Neural progenitor cell (in vitro differentiated cells): ENCODE measurements around the gene SIPA1L3. TPM values are rescaled to one million over a fixed set of nuclear protein-coding genes. Genes with fewer than 3 reads are reported as not detected.

ENCODE experiments used
- DNase-seq: peaks from one replicate; pipeline ENCODE4 v3.0.0-alpha.2; 2016; ENCODE audit warnings: low spot score
- H2AFZ ChIP-seq: fragments of 200-600 bp; sonication (generic); replicated peaks from 2 replicates; pipeline ENCODE4 v1.6.1; 2016; ENCODE audit warnings: antibody characterized with exemption
- H3F3A ChIP-seq: fragments of 200-600 bp; sonication (generic); 2 replicates; pipeline ENCODE4 v1.6.1; 2016; ENCODE audit warnings: antibody characterized with exemption, low read depth
- H3K27ac ChIP-seq: fragments of 200-600 bp; sonication (generic); 2 replicates; pipeline ENCODE4 v1.5.1; 2016; ENCODE audit warnings: mild to moderate bottlenecking
- H3K27me3 ChIP-seq: fragments of 200-600 bp; sonication (generic); 2 replicates; pipeline ENCODE4 v1.6.1; 2016; ENCODE audit warnings: mild to moderate bottlenecking, moderate library complexity
- H3K36me3 ChIP-seq: fragments of 200-600 bp; sonication (generic); 2 replicates; pipeline ENCODE4 v1.5.1; 2016
- H3K4me1 ChIP-seq: fragments of 200-600 bp; sonication (generic); 2 replicates; pipeline ENCODE4 v1.6.1; 2016; ENCODE audit warnings: mixed run types
- H3K4me2 ChIP-seq: fragments of 200-600 bp; sonication (generic); 2 replicates; pipeline ENCODE4 v1.6.1; 2016
- H3K4me3 ChIP-seq: fragments of 200-600 bp; sonication (generic); 2 replicates; pipeline ENCODE4 v1.5.1; 2016
- H3K79me2 ChIP-seq: fragments of 200-600 bp; sonication (generic); 2 replicates; pipeline ENCODE4 v1.6.1; 2016; ENCODE audit warnings: low read depth
- H3K9ac ChIP-seq: fragments of 200-600 bp; sonication (generic); 2 replicates; pipeline ENCODE4 v1.6.1; 2016
- H3K9me3 ChIP-seq: fragments of 200-600 bp; sonication (generic); 2 replicates; pipeline ENCODE4 v1.5.1; 2016; ENCODE audit warnings: low read depth
- H4K20me1 ChIP-seq: fragments of 200-600 bp; sonication (generic); 2 replicates; pipeline ENCODE4 v1.6.1; 2016; ENCODE audit warnings: low read depth
- H3K27ac Mint-ChIP-seq: 3 replicates; pipeline ENCODE4 v1.8.0; 2021; ENCODE audit warnings: mixed read lengths
- H3K27me3 Mint-ChIP-seq: 2 replicates; pipeline ENCODE4 v1.8.0; 2022; ENCODE audit warnings: low read depth, mild to moderate bottlenecking, inconsistent platforms, moderate library complexity, mixed read lengths; ENCODE audit not compliant: insufficient read depth
- H3K36me3 Mint-ChIP-seq: 3 replicates; pipeline ENCODE4 v1.8.0; 2021; ENCODE audit warnings: mixed read lengths
- H3K4me1 Mint-ChIP-seq: 3 replicates; pipeline ENCODE4 v1.8.0; 2021; ENCODE audit warnings: mixed read lengths
- H3K4me3 Mint-ChIP-seq: 3 replicates; pipeline ENCODE4 v1.8.0; 2021; ENCODE audit warnings: mild to moderate bottlenecking, moderate library complexity, mixed read lengths
- H3K9me3 Mint-ChIP-seq: 3 replicates; pipeline ENCODE4 v1.8.0; 2020; ENCODE audit warnings: mixed read lengths
- EZH2 ChIP-seq: fragments of 200-600 bp; sonication (generic); IDR thresholded peaks from 2 replicates; pipeline ENCODE4 v1.6.1; 2017; ENCODE audit warnings: antibody characterized with exemption, mild to moderate bottlenecking, moderate library complexity
- EZH2phosphoT487 ChIP-seq: fragments of 200-600 bp; sonication (generic); IDR thresholded peaks from 2 replicates; pipeline ENCODE4 v1.6.1; 2017; ENCODE audit warnings: antibody characterized with exemption
- total RNA-seq: library from RNA; depleted of rRNA; stranded (reverse); fragments of >200 nt; gene quantifications from 2 replicates; pipeline ENCODE4 v1.2.3, GENCODE V29; 2015; ENCODE audit warnings: low replicate concordance
- TF ChIP-seq, protein P1 (sequence below): fragments of 200-600 bp; sonication (generic); IDR thresholded peaks from 2 replicates; pipeline ENCODE4 v1.5.1; 2017; ENCODE audit warnings: antibody characterized with exemption, mild to moderate bottlenecking

SIPA1L3 gene
- total RNA-seq, 1 donor from 2014 or later: 19.2 TPM

DNA sequence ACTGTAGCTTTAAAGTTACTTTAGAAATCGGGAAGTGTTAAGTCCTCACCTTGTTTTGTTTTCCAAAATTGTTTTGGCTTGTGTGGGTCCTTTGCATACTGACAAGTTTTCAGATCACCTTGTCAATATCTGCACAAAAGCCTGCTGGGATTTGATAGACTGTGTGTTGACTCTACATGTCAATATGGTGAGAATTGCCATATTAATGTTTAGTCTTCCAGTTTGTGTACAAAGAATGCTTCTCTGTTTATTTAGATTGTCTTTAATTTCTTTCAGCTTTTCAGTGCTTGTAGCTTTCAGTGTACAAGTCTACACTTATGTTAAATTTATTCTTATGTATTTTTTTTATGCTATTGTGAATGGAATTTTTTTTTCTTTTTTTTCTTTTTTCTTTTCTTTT is 50.2 kb downstream of the SIPA1L3 start:
- Histone ChIP-seq H3K4me1 (peaks cover 35% of the 10 kb centered on the region), H3K4me3 (no peak overlapping the region), H3F3A (peaks cover 39% of the 10 kb centered on the region), H3K4me2 (no peak overlapping the region), H3K9ac (no peak overlapping the region), H4K20me1 (no peaks in the 10 kb centered on the region), H3K27ac (no peak overlapping the region), H3K79me2 (peaks cover 90% of the 10 kb centered on the region), H2AFZ (no peak overlapping the region), H3K9me3 (no peaks in the 10 kb centered on the region), H3K27me3 (no peaks in the 10 kb centered on the region), H3K36me3 (no peaks in the 10 kb centered on the region)
- no peak overlapping the region for H3K4me3 Mint-ChIP-seq
- H3K27ac Mint-ChIP-seq: no peak overlapping the region
- TF ChIP-seq, protein P1, sequence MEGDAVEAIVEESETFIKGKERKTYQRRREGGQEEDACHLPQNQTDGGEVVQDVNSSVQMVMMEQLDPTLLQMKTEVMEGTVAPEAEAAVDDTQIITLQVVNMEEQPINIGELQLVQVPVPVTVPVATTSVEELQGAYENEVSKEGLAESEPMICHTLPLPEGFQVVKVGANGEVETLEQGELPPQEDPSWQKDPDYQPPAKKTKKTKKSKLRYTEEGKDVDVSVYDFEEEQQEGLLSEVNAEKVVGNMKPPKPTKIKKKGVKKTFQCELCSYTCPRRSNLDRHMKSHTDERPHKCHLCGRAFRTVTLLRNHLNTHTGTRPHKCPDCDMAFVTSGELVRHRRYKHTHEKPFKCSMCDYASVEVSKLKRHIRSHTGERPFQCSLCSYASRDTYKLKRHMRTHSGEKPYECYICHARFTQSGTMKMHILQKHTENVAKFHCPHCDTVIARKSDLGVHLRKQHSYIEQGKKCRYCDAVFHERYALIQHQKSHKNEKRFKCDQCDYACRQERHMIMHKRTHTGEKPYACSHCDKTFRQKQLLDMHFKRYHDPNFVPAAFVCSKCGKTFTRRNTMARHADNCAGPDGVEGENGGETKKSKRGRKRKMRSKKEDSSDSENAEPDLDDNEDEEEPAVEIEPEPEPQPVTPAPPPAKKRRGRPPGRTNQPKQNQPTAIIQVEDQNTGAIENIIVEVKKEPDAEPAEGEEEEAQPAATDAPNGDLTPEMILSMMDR: no peak
- TF ChIP-seq EZH2phosphoT487 (no peak), EZH2 (no peak)
- H3K27me3 Mint-ChIP-seq: peaks cover 5% of the 10 kb centered on the region
- DNase-seq: no peak
- peaks cover 30% of the 10 kb centered on the region for H3K9me3 Mint-ChIP-seq
- H3K4me1 Mint-ChIP-seq: peaks cover 35% of the 10 kb centered on the region
- H3K36me3 Mint-ChIP-seq: peaks cover 18% of the 10 kb centered on the region

DNA sequence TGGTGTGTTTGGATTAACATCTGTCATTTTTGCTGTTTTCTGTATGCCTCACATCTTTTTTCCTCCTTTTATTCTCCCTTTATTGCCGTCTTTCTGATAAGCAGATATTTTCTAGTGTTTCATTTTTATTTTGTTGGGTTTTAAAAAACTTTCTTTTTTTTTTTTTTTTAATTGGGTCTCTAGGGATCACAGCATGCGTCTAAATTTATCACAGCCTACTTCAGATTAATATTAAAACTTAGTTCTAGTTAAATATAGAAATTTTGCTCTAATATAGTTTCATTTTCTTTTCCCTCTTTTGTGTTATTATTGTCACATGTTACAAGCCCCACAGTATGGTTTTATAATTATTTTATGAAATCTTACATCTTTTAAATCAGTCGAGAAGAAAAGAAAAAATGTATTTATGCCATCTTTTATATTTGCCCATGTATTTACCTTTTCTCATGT is 52.7 kb downstream of the SIPA1L3 start:
- H3K27me3 Mint-ChIP-seq: peaks cover 5% of the 10 kb centered on the region

DNA sequence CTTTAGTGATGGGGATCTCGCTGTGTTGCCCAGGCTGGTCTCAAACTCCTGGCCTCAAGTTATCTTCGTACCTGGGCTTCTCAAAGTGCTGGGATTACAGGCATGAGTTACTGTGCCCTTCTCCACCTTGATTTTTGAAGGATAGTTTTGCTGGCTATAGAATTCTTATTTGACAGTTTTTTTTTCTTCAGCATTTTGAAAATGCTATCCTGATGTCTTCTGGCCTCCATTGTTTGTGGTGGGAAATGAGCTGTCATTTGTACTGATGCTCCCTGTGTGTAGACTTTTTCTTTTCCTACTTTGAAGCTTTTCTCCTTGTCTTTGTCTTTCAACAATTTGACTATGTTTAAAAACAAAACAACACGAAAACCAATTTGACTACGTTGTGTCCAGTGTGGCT is 54.2 kb downstream of the SIPA1L3 start:
- H3K36me3 Mint-ChIP-seq: peaks cover 18% of the 10 kb centered on the region
- Histone ChIP-seq H3K4me1 (peaks cover 13% of the 10 kb centered on the region), H2AFZ (no peak overlapping the region), H3K36me3 (no peaks in the 10 kb centered on the region), H3K4me2 (no peak overlapping the region), H4K20me1 (no peaks in the 10 kb centered on the region), H3F3A (peaks cover 5% of the 10 kb centered on the region), H3K4me3 (no peak overlapping the region), H3K27me3 (no peaks in the 10 kb centered on the region), H3K9ac (no peak overlapping the region), H3K9me3 (no peaks in the 10 kb centered on the region), H3K79me2 (peaks cover 99% of the 10 kb centered on the region), H3K27ac (no peak overlapping the region)
- no peak for DNase-seq
- no peak for TF ChIP-seq EZH2
- TF ChIP-seq EZH2phosphoT487: no peak
- TF ChIP-seq, protein P1: no peak
- peaks cover 9% of the 10 kb centered on the region for H3K4me1 Mint-ChIP-seq
- H3K27me3 Mint-ChIP-seq: no peaks in the 10 kb centered on the region
- H3K27ac Mint-ChIP-seq: no peak overlapping the region
- H3K9me3 Mint-ChIP-seq: peaks cover 35% of the 10 kb centered on the region
- no peak overlapping the region for H3K4me3 Mint-ChIP-seq

More for the DNA sequence above, 52.7 kb downstream of the SIPA1L3 start:
- TF ChIP-seq, protein P1: no peak
- no peak for TF ChIP-seq EZH2
- no peak for TF ChIP-seq EZH2phosphoT487
- Histone ChIP-seq H3F3A (peaks cover 14% of the 10 kb centered on the region), H3K4me2 (no peak overlapping the region), H3K36me3 (no peaks in the 10 kb centered on the region), H3K27ac (no peak overlapping the region), H3K4me1 (peaks cover 14% of the 10 kb centered on the region), H3K4me3 (no peak overlapping the region), H3K27me3 (no peaks in the 10 kb centered on the region), H3K79me2 (peaks cover 97% of the 10 kb centered on the region), H3K9ac (no peak overlapping the region), H4K20me1 (no peaks in the 10 kb centered on the region), H3K9me3 (no peaks in the 10 kb centered on the region), H2AFZ (no peak overlapping the region)
- Mint-ChIP-seq H3K4me1 (peaks cover 16% of the 10 kb centered on the region), H3K4me3 (no peak overlapping the region), H3K27ac (no peak overlapping the region), H3K36me3 (peaks cover 18% of the 10 kb centered on the region), H3K9me3 (peaks cover 35% of the 10 kb centered on the region)
- DNase-seq: no peak
